HTERT RPE-1 (cell line): ENCODE measurements around the gene ZNF593OS.

ENCODE experiments used
- in situ Hi-C: fragments of 300-500 bp; cut with MboI; formaldehyde crosslinking; loops from 4 replicates; pipeline ENCODE4 v1.14.3; 2020; ENCODE audit warnings: low sequenced_read_pairs

Gene ZNF593OS

DNA sequence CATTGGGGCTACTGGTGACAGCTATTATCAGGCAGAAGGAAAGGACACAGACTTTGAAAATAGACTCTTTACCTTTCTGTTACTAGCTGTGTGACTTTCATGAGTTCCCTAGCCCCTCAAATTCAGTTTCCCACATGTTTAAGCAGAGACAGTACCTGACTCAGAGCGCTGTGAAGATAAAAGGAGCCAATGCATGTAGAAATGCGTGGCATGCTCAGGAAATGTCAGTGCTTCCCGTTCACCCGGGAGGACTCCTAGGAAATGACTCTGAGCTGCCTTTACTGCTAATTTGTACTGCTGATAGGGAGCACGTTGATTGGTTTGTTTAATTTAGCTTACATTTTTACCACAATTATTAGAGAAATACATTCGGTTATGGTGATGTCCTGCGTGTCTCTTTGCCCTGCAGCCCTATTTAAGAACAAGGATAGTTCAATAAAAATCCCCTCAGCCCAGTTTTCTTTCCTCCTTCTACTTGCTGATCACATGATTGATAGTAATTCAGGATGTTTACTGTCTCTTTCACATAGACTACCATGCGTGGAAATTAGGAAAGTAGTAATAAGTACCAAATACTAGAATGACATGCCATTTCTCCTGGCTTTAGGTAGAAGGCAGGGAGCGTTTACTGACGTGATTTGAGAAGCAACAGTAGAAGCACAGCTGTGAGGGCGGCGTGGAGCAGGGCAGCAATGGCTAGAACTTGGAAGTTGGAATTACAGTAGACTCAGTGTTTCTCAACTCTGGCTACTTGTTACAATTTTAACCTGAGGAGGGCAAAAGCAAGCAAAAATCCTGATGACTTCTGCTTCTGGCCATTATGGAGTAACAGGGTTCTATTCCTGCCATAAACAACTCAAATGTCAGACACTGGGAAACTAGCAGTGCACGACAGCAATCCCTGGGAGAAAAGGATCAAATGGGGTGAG, 44.1 kb downstream of the ZNF593OS start:
- in situ Hi-C loops: no loop called here

DNA sequence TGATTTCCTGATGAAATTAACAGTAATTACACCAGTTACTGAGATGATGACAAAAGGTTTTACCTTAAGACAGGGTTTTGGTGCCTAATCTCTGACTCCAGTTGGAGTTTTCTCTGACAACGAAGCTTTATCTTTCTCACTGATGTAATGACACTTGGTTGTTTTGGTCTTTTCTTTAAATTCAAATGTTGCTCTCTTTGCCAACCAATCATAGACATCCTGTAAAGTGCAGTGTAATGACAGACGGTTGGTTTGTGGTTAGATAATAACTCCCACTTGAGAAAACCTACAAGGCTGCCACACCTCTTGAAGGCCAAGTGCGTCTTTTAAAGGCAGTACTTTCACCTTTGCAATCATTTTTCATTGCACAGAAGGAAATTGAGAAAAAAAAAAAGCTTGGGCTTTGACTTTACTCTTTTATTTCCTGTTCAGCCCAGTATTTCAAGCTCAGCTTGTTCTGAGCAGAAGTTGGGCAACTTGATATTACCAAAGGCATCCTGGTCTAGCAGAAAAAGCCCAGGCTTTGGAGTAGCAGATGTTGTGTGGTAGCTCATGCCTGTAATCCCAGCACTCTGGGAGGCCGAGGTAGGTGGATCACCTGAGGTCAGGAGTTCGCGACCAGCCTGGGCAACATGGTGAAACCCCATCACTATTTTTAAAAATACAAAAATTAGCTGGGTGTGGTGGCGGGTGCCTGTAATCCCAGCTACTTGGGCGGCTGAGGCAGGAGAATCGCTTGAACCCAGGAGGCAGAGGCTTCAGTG, 45.1 kb downstream of the ZNF593OS start:
- in situ Hi-C loops: no loop called here

DNA sequence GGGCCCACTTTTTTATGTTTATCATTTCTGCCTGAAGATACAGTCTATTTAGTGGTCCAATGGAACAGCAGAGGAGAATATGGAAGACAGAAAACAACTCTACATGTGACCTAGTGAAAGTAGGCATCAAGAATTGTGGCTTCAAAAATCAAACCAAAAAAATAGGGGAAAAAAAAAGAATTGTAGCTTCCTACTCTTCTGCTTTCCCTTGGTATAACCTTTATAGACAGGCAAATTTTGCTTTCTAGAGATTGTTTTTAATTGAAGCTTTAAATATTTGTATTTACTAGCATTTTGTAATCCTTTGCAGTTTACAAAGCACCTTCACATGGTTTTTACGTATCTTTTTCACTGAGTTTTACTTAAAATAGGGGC, 45.7 kb downstream of the ZNF593OS start:
- in situ Hi-C loops: no loop called here

GRCh38 chr1:26125382-26125781, 46.2 kb downstream of the ZNF593OS start:
- in situ Hi-C loops: no loop called here

DNA sequence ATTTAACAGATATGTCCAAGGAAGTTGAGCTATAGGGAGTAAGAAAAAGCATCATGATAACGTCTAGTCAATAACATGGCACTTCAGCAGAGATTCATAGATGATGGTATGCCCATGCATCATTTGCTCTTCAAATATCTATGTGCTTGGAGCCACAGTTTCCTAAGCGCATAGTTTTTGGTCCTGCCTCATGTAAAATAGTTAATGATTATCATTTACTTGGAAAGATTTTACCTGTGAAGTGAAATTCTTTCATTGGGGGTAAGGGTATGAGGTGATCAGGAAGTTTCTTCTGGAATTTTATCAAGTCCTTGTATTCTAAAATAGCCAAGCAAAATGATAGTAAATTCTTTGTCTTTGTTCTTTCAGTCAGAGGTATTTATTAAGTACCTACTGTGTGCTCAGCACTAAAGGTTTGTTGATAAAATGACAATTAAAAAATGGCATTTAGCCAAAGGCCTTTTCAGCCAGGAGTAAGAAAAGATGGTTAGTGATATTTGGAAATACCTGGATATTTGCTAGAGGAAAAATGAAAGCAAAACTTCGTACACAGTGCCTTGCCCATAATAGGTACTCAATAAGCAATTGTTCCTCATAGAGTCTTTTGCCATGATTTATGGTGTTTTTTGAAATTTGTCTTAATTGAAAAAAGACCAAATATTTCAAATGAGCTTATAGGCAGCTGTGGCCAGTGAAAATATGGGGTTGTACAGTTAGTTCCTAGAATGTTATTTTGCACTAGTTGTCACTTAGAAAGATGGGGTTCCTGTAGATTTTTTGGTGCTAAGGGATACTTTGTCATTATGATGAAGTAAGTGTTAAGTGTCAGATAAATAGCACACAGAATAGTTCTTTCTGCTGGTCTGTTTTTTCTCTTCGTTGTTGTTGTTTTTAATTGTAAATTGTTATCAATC, 47.0 kb downstream of the ZNF593OS start:
- in situ Hi-C loops: no loop called here

GRCh38 chr1:26122988-26123973, 48.4 kb downstream of the ZNF593OS start:
- in situ Hi-C loops: no loop called here

- in situ Hi-C loops: no loop called here
Measured at GRCh38 chr1:26121854-26122773, 49.5 kb downstream of the ZNF593OS start.

DNA sequence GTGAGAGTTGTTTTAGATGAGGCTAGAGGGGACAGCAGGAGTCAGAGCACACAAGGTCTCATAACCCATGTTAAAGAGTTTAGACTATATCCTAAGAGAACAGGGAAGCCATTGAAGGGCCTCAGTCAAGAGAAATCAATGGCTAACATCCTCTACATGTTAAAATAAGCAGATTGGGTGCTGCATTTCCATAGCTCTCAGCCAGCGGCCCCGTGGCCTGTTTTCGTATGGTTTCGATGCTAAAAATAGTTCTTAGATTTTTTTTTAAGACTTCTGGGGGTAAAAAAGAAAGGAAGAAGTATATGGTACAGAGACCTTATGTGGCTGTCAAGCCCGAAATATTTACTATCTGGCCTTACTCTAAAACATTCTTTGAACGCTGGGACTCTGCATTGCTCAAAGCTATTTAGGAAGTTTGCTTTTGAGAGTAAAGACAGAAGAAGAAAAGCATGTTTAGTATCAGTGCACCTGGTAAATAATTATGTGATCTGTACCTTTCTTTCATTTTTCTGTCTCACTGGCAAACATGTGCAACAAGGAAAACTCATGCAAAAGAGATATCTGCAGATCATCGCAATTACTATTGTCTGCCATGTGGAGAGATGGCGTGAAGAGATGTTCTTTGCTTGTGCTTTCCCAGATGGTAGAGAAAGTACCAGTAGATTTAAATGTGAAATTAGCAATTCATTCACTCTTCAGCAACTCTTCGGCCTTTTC, 51.6 kb downstream of the ZNF593OS start:
- in situ Hi-C loops: no loop called here
